Activated CD8-positive, alpha-beta memory T cell treated with anti-CD3 and anti-CD28 coated beads, Interleukin-2, amount 50 U/mL, for 4 hours (primary cell): ENCODE data around the gene FAM118A.
A peak's percentile ranks its signal among the peaks of the same experiment; 100 is the strongest.
"Not testable (repeated sequence)": the region's sequence is repeated elsewhere in the genome, so short reads cannot be mapped to it uniquely, and the experiment has no call there.

Experiments
- DNase-seq: peaks from one replicate; pipeline ENCODE4 v3.0.0-alpha.2; 2020

Gene FAM118A

GRCh38 chr22:45284705-45285262 lies 24.9 kb upstream of the FAM118A start, which contains the start of gene UPK3A:
Gene UPK3A (plus strand): TSS chr22:45284949. CDS start chr22:45285014, 65 bp downstream.
- peak; percentile 62 for DNase-seq

- no peak for DNase-seq
Measured at GRCh38 chr22:45285263-45286058, 24.3 kb upstream of the FAM118A start.

- DNase-seq, result no peak
Measured at GRCh38 chr22:45286854-45287551, 22.7 kb upstream of the FAM118A start.

GRCh38 chr22:45290410-45290936 lies 19.3 kb upstream of the FAM118A start:
- DNase-seq, result no peak

GRCh38 chr22:45291061-45291930 lies 18.4 kb upstream of the FAM118A start:
- DNase-seq, result no peak

- DNase-seq, result no peak
Measured at GRCh38 chr22:45291931-45292290, 17.8 kb upstream of the FAM118A start.

- DNase-seq, result no peak
Measured at GRCh38 chr22:45292731-45293442, 16.8 kb upstream of the FAM118A start.

GRCh38 chr22:45294030-45294429 lies 15.7 kb upstream of the FAM118A start:
- no peak for DNase-seq

GRCh38 chr22:45295004-45295403 lies 14.7 kb upstream of the FAM118A start:
- not testable (repeated sequence) for DNase-seq

GRCh38 chr22:45295492-45295891 lies 14.2 kb upstream of the FAM118A start:
- no peak for DNase-seq

- DNase-seq, result no peak
Measured at GRCh38 chr22:45296628-45297297, 13.0 kb upstream of the FAM118A start.

GRCh38 chr22:45298934-45299505 lies 10.7 kb upstream of the FAM118A start:
- DNase-seq, result no peak

- no peak for DNase-seq
Measured at GRCh38 chr22:45302751-45303150, 7.0 kb upstream of the FAM118A start.

GRCh38 chr22:45303181-45303580 lies 6.6 kb upstream of the FAM118A start:
- no peak for DNase-seq

- no peak for DNase-seq
Measured at GRCh38 chr22:45304971-45305370, 4.8 kb upstream of the FAM118A start.

- DNase-seq, result no peak
Measured at GRCh38 chr22:45305456-45306075, 4.2 kb upstream of the FAM118A start.

- DNase-seq, result no peak
Measured at GRCh38 chr22:45306139-45306538, 3.6 kb upstream of the FAM118A start.

- no peak for DNase-seq
Measured at GRCh38 chr22:45308391-45308956, 1.3 kb upstream of the FAM118A start.

GRCh38 chr22:45308957-45309421 lies 745 bp upstream of the FAM118A start:
- DNase-seq, result no peak

GRCh38 chr22:45310331-45310976 lies 720 bp downstream of the FAM118A start:
- no peak for DNase-seq
